Anterior cingulate cortex (tissue), 58 donors: ENCODE measurements around the gene CDK15.

ENCODE experiments used
- DNase-seq, 58 donors: peaks; one replicate each; lab custom pipeline; 2025; lab: John Stamatoyannopoulos, UW

Gene CDK15

GRCh38 chr2:201859949-201860348 lies 53.6 kb downstream of the CDK15 start:
- DNase-seq, result no peak

GRCh38 chr2:201860636-201861066 lies 54.3 kb downstream of the CDK15 start:
- DNase-seq, result peak in 44 of 58 donors; percentile 7 to 82 (median 32)

DNA sequence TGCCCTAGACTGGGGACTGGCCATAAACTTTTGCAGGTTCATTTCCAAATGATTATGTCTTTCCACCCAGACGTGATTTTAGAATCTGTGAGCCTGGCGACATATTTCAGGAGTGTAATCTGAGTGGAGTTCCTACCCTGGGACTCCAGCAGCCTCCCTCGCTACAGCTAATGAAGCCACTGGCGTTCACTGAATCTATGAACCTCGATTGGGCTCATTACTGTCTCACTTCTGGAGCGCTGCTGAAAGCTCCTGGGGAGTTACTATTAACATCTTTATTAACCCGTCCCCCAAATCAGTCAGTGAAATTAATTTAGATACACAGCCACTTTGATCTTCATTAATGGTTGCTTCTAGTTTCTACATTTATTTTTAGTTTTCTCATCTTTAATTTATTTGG lies 56.5 kb downstream of the CDK15 start:
- DNase-seq, result no peak

- no peak for DNase-seq
Measured at GRCh38 chr2:201866643-201867473, 60.5 kb downstream of the CDK15 start.

DNA sequence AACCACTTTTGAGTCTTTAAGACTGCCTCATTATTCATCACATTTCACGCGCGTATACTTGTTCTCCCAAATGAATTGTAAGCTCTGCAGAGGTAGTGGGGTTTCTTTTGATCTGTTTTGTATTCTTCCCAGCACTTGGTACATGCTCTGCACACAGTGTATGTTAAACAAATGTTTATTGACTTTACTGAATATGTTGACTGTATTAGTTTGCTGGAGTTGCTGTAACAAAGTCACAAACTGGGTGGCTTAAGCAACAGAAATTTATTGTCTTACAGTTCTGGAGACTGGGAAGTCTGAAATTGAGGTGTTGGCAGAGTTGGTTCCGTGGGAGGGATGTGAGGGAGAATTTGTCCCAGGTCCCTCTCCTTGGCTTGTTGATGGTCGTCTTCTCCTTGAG lies 65.1 kb downstream of the CDK15 start:
- DNase-seq, result no peak

DNA sequence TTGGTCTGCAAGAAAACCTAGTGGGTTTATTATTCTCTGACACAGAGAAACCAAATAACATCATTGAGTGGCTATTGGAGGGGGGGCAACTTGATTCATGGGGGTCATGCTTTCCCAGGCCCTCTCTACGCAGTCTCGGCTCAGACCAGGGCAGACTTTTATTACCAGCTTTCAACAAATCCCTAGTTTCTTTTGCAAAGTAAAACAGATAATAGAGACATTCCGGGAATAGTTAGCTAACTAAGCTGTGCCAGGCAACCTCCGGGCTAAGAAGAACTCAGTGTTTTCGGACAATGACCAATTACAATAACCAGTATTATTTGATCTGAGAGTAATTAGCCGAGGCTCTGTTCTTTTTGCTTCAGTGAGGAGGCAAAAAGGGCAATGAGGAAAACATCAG lies 66.3 kb downstream of the CDK15 start:
- DNase-seq, result peak in 4 of 58 donors; percentile 3 to 37 (median 25)

- DNase-seq, result no peak
Measured at GRCh38 chr2:201879996-201880395, 73.7 kb downstream of the CDK15 start.

- no peak for DNase-seq
Measured at GRCh38 chr2:201880579-201880978, 74.2 kb downstream of the CDK15 start.

DNA sequence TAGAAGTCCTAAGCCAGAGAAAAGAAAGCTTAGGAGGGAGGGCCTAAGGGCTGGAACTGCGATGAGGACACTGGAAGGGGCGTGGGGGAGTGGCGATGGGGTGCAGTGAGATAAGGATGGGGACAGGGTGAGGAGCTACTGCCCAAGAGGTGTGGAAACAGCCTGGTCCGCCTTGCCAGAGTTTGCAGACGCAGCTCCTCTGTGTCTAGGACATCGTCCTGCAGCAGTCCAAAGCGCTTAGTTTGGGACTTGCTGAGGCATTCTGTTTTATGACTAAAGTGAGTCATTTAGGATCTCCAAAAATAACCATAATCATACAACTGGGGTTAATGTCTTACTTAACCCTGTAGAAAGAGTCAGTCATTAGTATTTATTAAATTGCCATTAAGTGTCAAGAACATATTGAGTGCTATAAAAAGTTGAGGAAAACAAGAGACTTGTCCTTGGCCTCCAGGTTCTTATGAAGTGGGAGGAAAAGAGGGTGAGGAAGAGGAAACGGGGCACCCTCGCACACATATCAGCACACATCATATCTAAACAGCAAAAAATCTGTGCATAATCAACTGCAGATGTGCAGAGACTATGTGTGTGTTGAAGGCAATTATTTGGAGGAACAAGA lies 74.8 kb downstream of the CDK15 start:
- no peak for DNase-seq

DNA sequence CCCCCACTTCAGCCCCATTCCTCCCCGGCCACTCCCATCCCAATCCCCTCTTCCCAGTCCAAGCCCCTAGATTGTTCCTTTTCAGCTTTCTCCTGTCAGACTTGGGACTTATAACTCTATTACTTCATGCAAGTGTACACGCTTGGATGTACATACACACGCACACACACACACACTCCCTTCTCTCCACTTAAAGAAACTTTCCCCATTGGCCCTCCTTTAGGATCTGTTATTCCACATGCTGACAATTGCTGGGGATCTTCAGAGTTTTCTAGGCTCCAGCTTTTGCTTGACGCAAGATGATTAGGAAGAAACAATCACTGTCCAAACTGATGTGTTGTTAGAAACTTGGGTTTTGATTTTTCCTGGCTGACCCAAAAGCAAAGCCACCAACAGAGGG lies 75.4 kb downstream of the CDK15 start:
- no peak for DNase-seq

DNA sequence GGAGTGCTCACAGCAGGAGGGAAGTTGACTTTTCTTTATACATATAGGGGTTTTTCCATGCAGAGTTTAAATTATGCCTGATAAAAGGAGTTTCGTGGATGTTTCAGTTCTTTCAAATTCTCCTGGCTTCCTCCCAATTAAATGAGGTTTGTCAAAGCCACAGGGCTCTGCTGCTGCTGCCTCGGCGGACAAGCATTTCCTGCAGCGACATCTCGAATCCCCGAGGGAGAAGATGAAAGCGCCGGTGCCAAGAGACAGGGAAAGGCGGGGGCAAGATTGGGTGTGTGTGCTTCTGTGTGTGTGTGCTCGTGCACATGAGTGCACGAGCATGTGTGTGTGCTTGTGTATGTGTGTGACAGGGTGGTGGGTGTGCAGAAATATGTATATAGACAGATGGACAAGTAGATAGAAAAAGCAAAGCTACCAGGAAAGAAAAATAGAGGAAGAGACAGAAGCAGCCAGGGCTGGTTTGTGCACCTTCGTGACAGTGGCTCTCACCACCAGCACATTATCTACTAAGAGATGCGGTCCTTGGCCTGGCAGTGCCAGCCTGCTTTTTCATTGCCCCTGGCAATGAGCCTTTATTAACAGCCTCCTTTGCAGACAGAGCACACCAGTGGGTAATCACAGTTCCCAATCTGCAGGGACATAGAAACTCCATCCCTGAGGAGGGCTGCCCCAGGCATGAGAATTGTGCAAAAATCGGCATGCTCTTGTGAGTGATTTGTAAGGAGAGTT lies 76.2 kb downstream of the CDK15 start:
- DNase-seq, result peak in 3 of 58 donors; percentile 5 to 9 (median 5)

- DNase-seq, result peak in 1 of 58 donors; percentile 15
Measured at GRCh38 chr2:201883606-201884369, 77.5 kb downstream of the CDK15 start.

- no peak for DNase-seq
Measured at GRCh38 chr2:201886504-201886903, 80.2 kb downstream of the CDK15 start.

- DNase-seq, result no peak
Measured at GRCh38 chr2:201887773-201888425, 81.6 kb downstream of the CDK15 start.

- DNase-seq, result peak in 1 of 58 donors; percentile 12
Measured at GRCh38 chr2:201888426-201888800, 82.1 kb downstream of the CDK15 start.

- no peak for DNase-seq
Measured at GRCh38 chr2:201890453-201890852, 84.1 kb downstream of the CDK15 start.

- DNase-seq, result no peak
Measured at GRCh38 chr2:201891676-201892075, 85.3 kb downstream of the CDK15 start.

DNA sequence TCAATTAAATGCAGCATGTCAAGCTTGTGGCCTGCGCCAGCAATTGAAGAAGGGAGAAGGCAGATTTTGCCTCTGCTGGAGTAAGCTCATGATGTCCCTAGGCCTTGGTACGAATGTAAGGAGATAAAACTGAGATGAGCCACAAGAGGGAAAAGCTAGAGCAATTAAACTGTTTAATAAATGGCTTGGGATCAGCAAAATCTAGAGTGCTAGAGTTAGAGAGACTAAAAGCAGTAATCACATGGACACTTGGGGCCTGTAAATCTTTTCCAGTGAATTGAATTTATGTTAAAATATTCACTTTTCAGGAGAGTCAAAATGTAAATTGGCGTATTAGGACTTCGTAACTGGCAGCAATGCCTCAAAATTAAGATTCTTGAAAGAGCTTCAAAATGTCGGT lies 86.2 kb downstream of the CDK15 start:
- DNase-seq, result no peak

DNA sequence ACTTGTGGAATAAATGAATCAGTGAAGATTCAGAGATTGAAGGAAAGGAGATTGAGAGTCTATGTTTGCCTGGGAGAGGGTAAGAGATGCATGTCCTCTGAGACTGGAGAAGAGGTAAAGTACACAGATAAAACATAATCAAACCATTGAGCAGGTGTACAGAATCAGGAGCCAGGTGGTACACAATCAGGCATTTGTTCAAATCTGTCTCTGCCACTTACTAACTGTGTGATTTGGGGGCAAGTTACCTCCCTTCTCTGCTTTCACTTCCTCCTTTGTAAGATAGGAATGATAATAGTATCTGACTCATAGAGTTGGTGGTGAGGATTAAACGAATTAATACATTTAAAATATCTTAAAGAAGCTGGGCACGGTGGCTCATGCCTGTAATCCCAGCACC lies 94.0 kb downstream of the CDK15 start:
- DNase-seq, result no peak

DNA sequence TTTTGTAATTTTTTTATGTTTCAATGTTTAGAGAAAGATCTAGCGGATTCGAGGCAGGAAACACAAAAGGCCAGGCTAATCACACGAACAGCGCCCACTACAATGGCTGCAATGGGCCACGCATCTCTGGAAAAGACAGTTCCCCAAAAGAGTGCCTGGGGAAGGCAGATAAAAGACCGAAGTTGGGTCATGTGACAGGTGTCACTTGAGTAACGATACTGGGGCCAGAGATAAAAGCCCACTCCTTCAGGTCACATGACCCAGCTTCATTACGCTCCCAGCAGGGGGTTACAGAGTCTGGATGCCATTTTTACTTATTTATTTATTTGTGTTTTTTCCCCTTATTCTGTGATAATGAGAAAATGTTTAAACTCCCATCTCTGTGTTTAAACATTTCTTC lies 95.4 kb downstream of the CDK15 start:
- DNase-seq, result no peak
